Activated T-helper 2 cell treated with anti-CD3 and anti-CD28 coated beads, Interferon-gamma antibody, Interleukin-2, Interleukin-4, amounts not matched to agents 10 μg/mL and 5 μg/mL and 100 μg/mL, durations not matched to agents 14 hours and 24 hours and 36 hours (primary cell): ENCODE data around the gene OR5L1. TPM values are rescaled to one million over a fixed set of nuclear protein-coding genes. Genes with fewer than 3 reads are reported as not detected.

ENCODE experiments used
- total RNA-seq: library from RNA; stranded (reverse); gene quantifications from 2 replicates; pipeline ENCODE4 v1.2.3, GENCODE V29; 2022

OR5L1 gene
- total RNA-seq, 1 donor from 2014 or later: not detected

Other genes with a start within 250 kb of the OR5L1 start
- not detected in 2 replicates for gene OR4C16, start 239.2 kb upstream of the OR5L1 start, total RNA-seq
- gene OR4C11, start 203.7 kb upstream of the OR5L1 start, total RNA-seq: not detected in 2 replicates
- gene OR4P4, start 176.3 kb upstream of the OR5L1 start, total RNA-seq: not detected in 2 replicates
- not detected in 2 replicates for gene OR4S2, start 163.0 kb upstream of the OR5L1 start, total RNA-seq
- not detected in 2 replicates for gene OR4C6, start 149.2 kb upstream of the OR5L1 start, total RNA-seq
- not detected in 2 replicates for gene OR5D13, start 37.9 kb upstream of the OR5L1 start, total RNA-seq
- gene OR5D14, start 15.8 kb upstream of the OR5L1 start, total RNA-seq: not detected in 2 replicates
- gene OR5D18, start 8.3 kb downstream of the OR5L1 start, total RNA-seq: not detected in 2 replicates
- not detected in 2 replicates for gene OR5L2, start 15.9 kb downstream of the OR5L1 start, total RNA-seq
- gene OR5D16, start 27.4 kb downstream of the OR5L1 start, total RNA-seq: not detected in 2 replicates
- not detected in 2 replicates for gene TRIM51, start 71.9 kb downstream of the OR5L1 start, total RNA-seq
- not detected in 2 replicates for gene OR5W2, start 103.2 kb downstream of the OR5L1 start, total RNA-seq
- gene OR5I1, start 125.0 kb downstream of the OR5L1 start, total RNA-seq: not detected in 2 replicates
- not detected in 2 replicates for gene OR10AG1, start 158.6 kb downstream of the OR5L1 start, total RNA-seq
- not detected in 2 replicates for gene OR5F1, start 183.3 kb downstream of the OR5L1 start, total RNA-seq
- gene OR5AS1, start 216.3 kb downstream of the OR5L1 start, total RNA-seq: not detected in 2 replicates